Activated CD8-positive, alpha-beta memory T cell treated with anti-CD3 and anti-CD28 coated beads, Interleukin-2, amount 50 U/mL, for 1 hour (primary cell): ENCODE data around the gene CCDC141.

Source experiments
- DNase-seq: peaks from one replicate; pipeline ENCODE4 v3.0.0-alpha.2; 2020; ENCODE audit errors: extremely low read depth

The CCDC141 gene

DNA sequence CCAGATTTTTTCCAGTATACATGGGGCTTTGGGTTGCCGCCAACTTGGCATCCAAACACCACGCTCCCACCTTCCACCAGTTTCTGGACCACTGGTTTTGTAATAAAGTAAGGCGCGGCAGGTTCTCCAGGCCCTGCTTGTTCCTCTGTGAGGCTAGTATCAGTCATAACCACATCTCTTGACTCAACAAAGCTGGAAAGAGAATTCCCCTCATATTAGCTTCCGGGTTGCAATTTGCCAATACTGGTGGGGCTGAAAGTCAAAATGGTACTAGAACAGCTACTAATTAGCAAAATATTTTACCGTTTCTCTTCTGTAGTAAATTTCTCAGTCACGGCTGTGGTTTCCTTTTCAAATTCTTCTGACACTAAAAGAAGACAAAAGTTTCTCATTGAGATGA lies 267.7 kb downstream of the CCDC141 start:
- no peak for DNase-seq
